Tibial artery (tissue), 4 donors: Measurements from ENCODE around the gene PTH2.

Experiments
- DNase-seq, 2 donors: peaks; one replicate each; pipeline ENCODE4 v3.0.0-alpha.2; 2019
- H3K27ac ChIP-seq, 2 donors: fragments of 200-600 bp; sonication (generic) in 1 of 2; 1 replicate in 1 of 2; 2 replicates in 1 of 2; pipeline ENCODE4 v1.5.1; 2018 to 2019; ENCODE audit warnings: mild to moderate bottlenecking in 1 of 2
- H3K27me3 ChIP-seq, 2 donors: fragments of 200-600 bp; sonication (generic) in 1 of 2; one replicate each; pipeline versions ENCODE4 v1.5.1 to v1.6.0; 2016 to 2019
- H3K36me3 ChIP-seq, 3 donors: fragments of 200-600 bp; sonication (generic) in 2 of 3; one replicate each; pipeline ENCODE4 v1.5.1; 2016 to 2019; ENCODE audit warnings: mild to moderate bottlenecking in 2 of 3
- H3K4me1 ChIP-seq, 4 donors: fragments of 200-600 bp; sonication (generic) in 2 of 4; 1 replicate in 3 of 4; 2 replicates in 1 of 4; pipeline ENCODE4 v1.5.1; 2016 to 2019
- H3K4me3 ChIP-seq, 2 donors: fragments of 200-600 bp; sonication (generic) in 1 of 2; 1 replicate in 1 of 2; 2 replicates in 1 of 2; pipeline ENCODE4 v1.5.1; 2018 to 2019; ENCODE audit warnings: mild to moderate bottlenecking in 2 of 2
- H3K9me3 ChIP-seq, 3 donors: fragments of 200-600 bp; sonication (generic) in 1 of 3; one replicate each; pipeline ENCODE4 v1.5.1; 2016 to 2019
- intact Hi-C: fragments of 100-400 bp; cut with DNase I; formaldehyde crosslinking; loops from one replicate; pipeline ENCODE4 v1.15.0; 2023; ENCODE audit warnings: low total_unique reads
- TF ChIP-seq, protein P1 (sequence below), 2 experiments: fragments of 200-600 bp in 1 of 2; fragments of 450-650 bp in 1 of 2; IDR thresholded peaks; one replicate each; pipeline ENCODE4 v1.5.1; 2017 to 2019; ENCODE audit warnings: antibody characterized with exemption in 2 of 2, mild to moderate bottlenecking in 1 of 2, moderate library complexity in 1 of 2

Gene PTH2

DNA sequence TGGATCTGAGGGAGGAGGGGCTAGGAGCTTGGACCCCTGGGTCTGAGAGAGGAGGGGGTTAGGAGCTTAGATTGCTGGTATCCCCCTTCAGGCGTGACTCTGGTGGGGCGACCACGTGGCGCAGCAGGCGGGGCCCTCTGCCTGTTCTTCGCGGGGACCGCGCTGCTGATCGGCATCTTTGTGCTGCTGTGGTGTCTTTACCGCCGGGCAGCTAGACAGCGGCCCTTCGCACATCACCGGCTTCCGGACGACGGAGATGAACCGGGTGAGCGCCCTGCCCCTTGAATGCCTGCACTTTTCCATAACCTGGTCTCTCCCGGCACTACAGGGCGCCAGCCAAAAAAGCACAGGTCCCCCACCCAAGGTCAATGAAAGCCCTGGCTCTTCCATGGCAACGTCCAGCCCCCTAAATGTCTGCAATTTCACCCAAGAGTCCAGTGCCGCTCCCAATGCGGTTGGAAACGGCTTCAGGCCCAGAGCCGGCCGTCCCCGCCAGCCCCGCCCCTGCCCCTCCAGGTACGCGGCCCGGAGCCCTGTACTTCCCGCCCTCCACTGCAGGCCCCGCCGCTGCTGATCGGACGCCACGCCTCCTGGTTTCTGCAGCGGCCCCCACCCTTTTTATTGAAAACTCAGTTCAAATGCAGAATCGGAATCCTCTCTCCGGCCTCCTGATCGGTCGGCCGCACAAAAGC lies 4.8 kb upstream of the PTH2 start:
- peaks cover 4 to 100% of the 10 kb centered on the region in 2 donors for H3K27me3 ChIP-seq
- intact Hi-C loops: no loop called here
- no peaks in the 10 kb centered on the region for H3K9me3 ChIP-seq
- DNase-seq: no peak
- H3K4me1 ChIP-seq: peaks cover 0 to 29% (median 16%) of the 10 kb centered on the region in 4 donors
- H3K27ac ChIP-seq: no peak overlapping the region
- TF ChIP-seq, protein P1, sequence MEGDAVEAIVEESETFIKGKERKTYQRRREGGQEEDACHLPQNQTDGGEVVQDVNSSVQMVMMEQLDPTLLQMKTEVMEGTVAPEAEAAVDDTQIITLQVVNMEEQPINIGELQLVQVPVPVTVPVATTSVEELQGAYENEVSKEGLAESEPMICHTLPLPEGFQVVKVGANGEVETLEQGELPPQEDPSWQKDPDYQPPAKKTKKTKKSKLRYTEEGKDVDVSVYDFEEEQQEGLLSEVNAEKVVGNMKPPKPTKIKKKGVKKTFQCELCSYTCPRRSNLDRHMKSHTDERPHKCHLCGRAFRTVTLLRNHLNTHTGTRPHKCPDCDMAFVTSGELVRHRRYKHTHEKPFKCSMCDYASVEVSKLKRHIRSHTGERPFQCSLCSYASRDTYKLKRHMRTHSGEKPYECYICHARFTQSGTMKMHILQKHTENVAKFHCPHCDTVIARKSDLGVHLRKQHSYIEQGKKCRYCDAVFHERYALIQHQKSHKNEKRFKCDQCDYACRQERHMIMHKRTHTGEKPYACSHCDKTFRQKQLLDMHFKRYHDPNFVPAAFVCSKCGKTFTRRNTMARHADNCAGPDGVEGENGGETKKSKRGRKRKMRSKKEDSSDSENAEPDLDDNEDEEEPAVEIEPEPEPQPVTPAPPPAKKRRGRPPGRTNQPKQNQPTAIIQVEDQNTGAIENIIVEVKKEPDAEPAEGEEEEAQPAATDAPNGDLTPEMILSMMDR (IDR thresholded peaks at IDR 0.05): no peak
- H3K4me3 ChIP-seq: no peak overlapping the region
- H3K36me3 ChIP-seq: no peaks in the 10 kb centered on the region

DNA sequence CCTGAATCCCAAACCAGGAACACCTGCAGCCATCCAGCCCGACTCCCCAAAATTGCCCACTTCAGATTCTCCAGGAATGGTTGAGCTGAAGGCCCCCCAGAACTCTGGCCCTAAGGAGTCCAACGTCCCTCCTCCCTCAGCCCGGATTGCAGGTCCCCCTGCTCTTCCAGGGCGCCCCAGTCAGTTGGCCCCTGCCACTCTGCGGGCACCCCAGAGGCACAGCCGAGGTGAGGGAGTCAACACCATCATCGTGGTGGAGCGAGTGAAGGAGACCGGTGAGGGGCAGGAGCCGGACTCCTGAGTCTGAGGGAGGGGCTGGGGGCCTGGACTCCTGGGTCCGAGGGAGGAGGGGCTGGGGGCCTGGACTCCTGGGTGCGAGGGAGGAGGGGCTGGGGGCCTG lies 4.1 kb upstream of the PTH2 start:
- Histone ChIP-seq H3K27ac (no peak overlapping the region), H3K36me3 (no peaks in the 10 kb centered on the region), H3K27me3 (peaks cover 4 to 100% of the 10 kb centered on the region in 2 donors), H3K9me3 (no peaks in the 10 kb centered on the region), H3K4me3 (no peak overlapping the region), H3K4me1 (peaks cover 0 to 33% (median 22%) of the 10 kb centered on the region in 4 donors)
- intact Hi-C loops: no loop called here
- TF ChIP-seq, protein P1 (IDR thresholded peaks at IDR 0.05): no peak
- no peak for DNase-seq

DNA sequence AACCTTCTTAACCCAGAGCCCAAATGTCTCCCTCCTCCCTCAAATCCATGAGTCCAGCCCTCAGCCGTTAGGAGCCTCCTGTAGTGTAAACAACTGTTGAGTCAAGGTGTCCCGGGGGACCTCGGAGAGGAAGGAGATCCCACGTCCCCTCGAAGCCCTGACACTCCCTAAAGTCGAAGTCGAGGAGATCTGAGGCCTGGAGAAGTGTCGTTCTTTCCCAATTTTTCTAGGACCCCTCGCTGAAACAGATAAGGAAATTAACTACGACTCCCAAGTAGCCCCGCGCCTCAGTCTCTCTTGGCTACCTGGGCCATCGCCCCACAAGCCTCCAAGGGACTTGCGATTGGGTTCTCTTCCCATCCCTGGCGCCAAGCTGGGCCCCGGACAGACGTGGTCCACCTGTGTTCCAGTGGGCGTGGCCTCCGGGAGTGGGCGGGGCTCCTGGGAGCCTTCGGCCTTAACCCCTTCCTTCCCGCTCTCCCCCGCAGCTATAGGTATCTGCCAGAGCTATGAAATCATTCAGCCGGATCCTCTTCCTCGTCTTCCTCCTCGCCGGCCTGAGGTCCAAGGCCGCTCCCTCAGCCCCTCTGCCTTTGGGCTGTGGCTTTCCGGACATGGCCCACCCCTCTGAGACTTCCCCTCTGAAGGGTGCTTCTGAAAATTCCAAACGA lies 2.8 kb upstream of the PTH2 start:
- peaks cover 4 to 100% of the 10 kb centered on the region in 2 donors for H3K27me3 ChIP-seq
- H3K4me1 ChIP-seq: peaks cover 0 to 38% (median 30%) of the 10 kb centered on the region in 4 donors
- no peak for DNase-seq
- no peaks in the 10 kb centered on the region for H3K9me3 ChIP-seq
- no peak overlapping the region for H3K4me3 ChIP-seq
- TF ChIP-seq, protein P1 (IDR thresholded peaks at IDR 0.05): no peak
- no peak overlapping the region for H3K27ac ChIP-seq
- no peaks in the 10 kb centered on the region for H3K36me3 ChIP-seq
- intact Hi-C loops: no loop called here

DNA sequence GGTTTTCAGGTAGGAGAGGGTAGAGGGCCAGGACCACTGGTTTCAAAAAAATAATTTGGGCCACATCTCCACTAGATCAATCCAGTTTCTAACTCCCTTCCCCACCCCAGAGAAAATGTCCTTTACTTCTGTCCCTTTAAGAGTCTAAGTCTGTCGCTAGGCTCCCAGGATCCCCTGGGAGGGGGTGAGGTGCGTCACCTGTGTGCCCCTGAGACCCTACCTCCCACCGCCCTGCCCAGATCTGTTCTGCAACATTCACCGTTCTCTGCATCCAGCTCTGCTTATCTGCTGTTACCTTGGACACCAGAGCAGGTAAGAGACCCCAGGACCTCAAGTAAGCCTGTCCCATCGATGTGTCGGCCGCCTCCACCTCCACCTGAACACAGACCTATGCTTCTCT lies 1.9 kb upstream of the PTH2 start, which contains the start of gene GFY:
Gene GFY, plus strand, starts transcription at position 211 of the 400 bp plus-strand sequence. CDS start 1,043 bp downstream, outside the sequence.
- Histone ChIP-seq H3K4me1 (peaks cover 0 to 46% (median 33%) of the 10 kb centered on the region in 4 donors), H3K27ac (no peak within 1 kb of the TSS), H3K27me3 (peaks cover 4 to 98% of the 10 kb centered on the region in 2 donors), H3K4me3 (no peak within 1 kb of the TSS), H3K36me3 (no peaks in the 10 kb centered on the region), H3K9me3 (no peaks in the 10 kb centered on the region)
- DNase-seq: no peak
- intact Hi-C loops: no loop called here
- TF ChIP-seq, protein P1 (IDR thresholded peaks at IDR 0.05): no peak

DNA sequence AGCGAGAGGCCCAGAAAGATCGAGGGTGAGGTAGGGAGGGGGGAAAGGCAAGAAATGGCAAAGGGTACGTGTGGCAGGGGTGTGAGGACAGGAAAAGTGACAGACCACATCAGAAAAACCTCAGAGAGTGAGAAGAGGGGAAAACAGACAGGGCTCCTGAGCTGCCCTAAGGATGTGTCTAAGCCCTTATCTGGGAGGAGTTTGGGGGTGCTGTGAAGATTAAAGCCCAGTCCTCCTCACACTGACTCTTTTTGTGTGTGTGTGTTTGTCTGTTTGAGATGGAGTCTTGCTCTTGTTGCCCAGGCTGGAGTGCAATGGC lies 703 bp upstream of the PTH2 start:
- no peak overlapping the region for H3K4me3 ChIP-seq
- H3K4me1 ChIP-seq: peaks cover 0 to 45% (median 33%) of the 10 kb centered on the region in 4 donors
- no peaks in the 10 kb centered on the region for H3K36me3 ChIP-seq
- H3K27me3 ChIP-seq: peaks cover 4 to 98% of the 10 kb centered on the region in 2 donors
- DNase-seq: no peak
- H3K9me3 ChIP-seq: no peaks in the 10 kb centered on the region
- H3K27ac ChIP-seq: no peak overlapping the region
- TF ChIP-seq, protein P1 (IDR thresholded peaks at IDR 0.05): no peak
- intact Hi-C loops: no loop called here
